ENCODE data around the gene CALCOCO1.

The CALCOCO1 gene, protein sequence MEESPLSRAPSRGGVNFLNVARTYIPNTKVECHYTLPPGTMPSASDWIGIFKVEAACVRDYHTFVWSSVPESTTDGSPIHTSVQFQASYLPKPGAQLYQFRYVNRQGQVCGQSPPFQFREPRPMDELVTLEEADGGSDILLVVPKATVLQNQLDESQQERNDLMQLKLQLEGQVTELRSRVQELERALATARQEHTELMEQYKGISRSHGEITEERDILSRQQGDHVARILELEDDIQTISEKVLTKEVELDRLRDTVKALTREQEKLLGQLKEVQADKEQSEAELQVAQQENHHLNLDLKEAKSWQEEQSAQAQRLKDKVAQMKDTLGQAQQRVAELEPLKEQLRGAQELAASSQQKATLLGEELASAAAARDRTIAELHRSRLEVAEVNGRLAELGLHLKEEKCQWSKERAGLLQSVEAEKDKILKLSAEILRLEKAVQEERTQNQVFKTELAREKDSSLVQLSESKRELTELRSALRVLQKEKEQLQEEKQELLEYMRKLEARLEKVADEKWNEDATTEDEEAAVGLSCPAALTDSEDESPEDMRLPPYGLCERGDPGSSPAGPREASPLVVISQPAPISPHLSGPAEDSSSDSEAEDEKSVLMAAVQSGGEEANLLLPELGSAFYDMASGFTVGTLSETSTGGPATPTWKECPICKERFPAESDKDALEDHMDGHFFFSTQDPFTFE

DNA sequence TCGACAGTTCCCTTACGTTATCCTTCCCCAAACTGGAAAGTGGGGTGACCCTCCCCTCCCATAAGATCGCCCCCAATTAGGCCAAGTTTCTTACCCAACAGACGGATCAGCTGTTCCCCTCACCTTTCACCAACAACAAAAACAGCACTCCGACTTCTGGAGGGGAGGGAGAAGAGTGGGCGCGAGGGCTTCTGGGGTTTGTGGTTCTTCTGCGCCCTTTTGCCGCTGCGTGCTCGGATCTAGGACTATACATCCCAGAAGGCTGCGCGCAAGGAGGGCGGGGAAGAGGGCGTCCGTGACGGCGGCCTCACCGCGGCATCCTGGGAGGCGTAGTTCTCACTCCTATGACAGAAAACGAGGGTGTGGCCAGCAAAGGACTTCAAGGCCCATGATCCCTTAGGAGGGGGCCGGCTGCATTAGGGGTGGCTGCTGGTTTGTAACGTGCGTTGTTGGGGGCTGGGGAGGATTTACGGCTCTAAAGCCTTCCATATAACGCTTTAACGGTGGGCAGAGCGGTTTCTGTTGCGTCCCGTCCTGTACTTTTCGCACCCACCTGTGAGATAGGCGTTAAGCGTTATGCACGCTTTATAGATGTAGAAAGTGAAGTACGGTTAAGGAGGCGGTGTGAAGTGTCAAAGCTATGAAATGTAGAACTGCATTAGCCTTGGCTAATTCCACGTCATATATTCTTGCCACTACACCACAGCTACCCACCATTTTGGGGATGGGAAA, at the start of gene CALCOCO1:
CALCOCO1 (minus strand) TSS at position 143 of the 732 bp plus-strand sequence. CDS start 2,210 bp downstream, outside the sequence.
- peak; percentile 91 for DNase-seq (ENCODE audit: extremely low read depth, low read depth)
- TF ChIP-seq, protein P1, sequence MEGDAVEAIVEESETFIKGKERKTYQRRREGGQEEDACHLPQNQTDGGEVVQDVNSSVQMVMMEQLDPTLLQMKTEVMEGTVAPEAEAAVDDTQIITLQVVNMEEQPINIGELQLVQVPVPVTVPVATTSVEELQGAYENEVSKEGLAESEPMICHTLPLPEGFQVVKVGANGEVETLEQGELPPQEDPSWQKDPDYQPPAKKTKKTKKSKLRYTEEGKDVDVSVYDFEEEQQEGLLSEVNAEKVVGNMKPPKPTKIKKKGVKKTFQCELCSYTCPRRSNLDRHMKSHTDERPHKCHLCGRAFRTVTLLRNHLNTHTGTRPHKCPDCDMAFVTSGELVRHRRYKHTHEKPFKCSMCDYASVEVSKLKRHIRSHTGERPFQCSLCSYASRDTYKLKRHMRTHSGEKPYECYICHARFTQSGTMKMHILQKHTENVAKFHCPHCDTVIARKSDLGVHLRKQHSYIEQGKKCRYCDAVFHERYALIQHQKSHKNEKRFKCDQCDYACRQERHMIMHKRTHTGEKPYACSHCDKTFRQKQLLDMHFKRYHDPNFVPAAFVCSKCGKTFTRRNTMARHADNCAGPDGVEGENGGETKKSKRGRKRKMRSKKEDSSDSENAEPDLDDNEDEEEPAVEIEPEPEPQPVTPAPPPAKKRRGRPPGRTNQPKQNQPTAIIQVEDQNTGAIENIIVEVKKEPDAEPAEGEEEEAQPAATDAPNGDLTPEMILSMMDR (IDR thresholded peaks at IDR 0.05; ENCODE audit: low read depth, low read length) = no peak

DNA sequence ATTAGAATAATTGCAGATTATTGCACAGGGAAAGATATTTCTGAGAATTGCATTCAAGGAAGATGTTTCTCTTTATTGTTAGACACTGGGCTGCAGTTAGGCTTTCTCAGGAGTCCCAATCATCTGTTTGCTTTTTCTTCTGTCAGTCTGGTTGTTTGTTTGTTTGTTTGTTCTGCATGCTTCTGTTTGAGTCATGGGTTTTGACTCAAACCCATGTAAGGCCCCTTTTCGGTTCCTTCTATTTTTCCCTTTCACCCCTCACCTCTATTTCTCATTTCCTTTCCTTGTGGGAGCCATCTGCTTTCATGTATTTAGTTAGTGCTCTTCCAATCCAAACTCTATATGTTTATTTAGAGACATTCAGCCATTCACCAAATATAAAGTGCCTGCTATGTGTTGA, 49.6 kb upstream of the CALCOCO1 start:
- TF ChIP-seq, protein P1 (IDR thresholded peaks at IDR 0.05; ENCODE audit: low read depth, low read length) = no peak
- no peak for DNase-seq (ENCODE audit: extremely low read depth, low read depth)

DNA sequence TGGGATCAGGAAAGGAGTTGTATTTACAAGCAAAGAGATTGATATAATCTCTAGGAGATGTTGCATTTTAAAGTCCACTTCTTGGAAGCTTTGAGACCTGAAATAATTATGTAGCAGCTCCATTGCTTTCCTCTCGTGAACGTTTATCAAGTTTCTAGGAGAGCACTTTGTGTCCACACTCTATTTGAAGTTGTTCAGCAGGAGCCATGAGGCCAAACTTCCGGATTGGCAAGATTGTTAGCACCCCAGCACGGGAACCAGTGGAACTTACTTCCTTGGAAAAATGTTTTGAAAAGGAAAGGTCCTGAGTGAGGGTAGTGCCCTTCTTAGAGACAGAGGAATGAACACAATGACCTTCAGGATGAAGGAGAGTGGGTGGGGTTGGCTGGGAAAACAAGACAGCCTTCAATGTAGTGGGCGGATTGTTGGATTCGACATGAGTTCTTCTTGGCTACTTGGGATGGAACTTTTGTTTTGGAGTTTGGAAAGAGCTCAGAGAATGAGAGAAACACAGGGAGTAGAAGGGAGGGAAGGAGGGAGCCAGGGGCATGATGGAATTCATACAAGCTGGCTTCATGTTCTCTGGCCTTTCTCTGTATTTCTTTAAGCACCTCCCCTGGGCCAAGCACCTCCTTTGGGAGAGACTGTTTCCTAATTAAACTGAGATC, 48.4 kb upstream of the CALCOCO1 start:
- TF ChIP-seq, protein P1 (IDR thresholded peaks at IDR 0.05; ENCODE audit: low read depth, low read length) = no peak
- no peak for DNase-seq (ENCODE audit: extremely low read depth, low read depth)

DNA sequence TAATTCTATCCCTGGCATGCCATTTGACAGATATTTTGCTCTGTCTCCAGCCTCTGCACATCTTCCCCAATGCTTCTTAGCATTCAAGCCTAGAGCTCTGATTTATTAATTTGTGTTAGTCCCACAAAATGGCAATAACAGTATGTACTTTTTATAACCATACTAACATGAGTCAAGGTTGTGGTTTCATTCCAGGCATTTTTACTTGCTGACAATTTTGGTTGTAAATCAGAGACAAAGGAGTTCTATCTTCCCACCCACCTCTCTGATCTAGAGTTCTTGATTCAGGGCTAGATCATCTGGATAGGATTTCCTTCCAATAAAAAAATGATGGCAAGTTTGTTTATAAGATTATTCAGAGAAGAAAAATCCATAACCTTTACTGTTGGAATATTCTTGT, 43.0 kb upstream of the CALCOCO1 start:
- TF ChIP-seq, protein P1 (IDR thresholded peaks at IDR 0.05; ENCODE audit: low read depth, low read length) = no peak
- DNase-seq (ENCODE audit: extremely low read depth, low read depth) = peak; percentile 51

DNA sequence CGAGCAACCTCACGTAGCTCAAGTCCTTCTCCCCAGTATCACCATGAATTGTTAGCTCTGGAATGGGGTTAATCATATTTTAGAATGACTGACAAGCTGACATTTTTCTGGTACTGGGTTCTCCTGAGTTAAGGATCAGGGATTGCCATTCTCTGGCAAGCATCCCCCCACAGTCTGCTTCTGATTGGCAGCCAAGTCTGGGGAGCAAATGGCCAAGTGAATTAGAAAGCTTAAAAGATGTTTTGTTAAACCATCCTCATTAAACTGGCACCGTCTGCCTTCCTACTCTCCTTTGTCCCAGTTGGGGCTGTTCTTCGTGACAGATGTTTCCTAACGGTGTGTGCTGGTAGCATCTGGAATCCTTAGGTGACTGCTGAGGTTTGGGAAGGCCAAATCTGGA, 41.7 kb upstream of the CALCOCO1 start:
- no peak for DNase-seq (ENCODE audit: extremely low read depth, low read depth)
- TF ChIP-seq, protein P1 (IDR thresholded peaks at IDR 0.05; ENCODE audit: low read depth, low read length) = no peak

DNA sequence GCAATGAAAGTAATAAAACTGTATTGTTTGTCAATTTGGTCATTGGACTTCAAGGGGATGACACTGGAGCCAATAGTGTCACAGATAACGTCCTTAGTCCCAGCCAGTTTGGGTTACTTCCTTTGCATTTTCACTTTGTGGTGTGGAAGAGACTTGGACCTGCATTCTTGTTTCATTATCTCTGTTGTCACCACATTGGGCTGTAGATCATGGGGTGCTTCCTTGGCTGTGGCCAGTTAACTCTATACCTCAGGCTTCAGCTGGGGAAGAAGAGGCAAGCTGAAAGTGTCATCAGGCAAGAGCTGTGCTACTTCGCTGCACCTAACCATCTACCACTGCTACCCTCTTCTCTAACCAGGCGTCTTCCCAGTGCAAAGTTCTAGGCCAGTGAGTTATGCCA, 39.6 kb upstream of the CALCOCO1 start:
- TF ChIP-seq, protein P1 (IDR thresholded peaks at IDR 0.05; ENCODE audit: low read depth, low read length) = no peak
- DNase-seq (ENCODE audit: extremely low read depth, low read depth) = no peak

All from AG09319 (cell line).